Keratinocyte (primary cell): Measurements from ENCODE around the gene TNFRSF14.

ENCODE experiments used
- CTCF ChIP-seq, 3 experiments: IDR thresholded peaks in 1 of 3; conservative IDR thresholded peaks in 1 of 3; optimal IDR thresholded peaks in 1 of 3; 2 replicates in 2 of 3; 3 replicates in 1 of 3; pipeline versions ENCODE3 to v1.5.1; 2011; ENCODE audit warnings: low read length in 3 of 3, mild to moderate bottlenecking in 3 of 3, moderate library complexity in 2 of 3, control low read depth in 1 of 3, inconsistent platforms in 1 of 3; ENCODE audit not compliant: insufficient read depth in 2 of 3; ENCODE audit errors: extremely low read depth in 1 of 3
- EZH2 ChIP-seq: IDR thresholded peaks from one replicate; pipeline ENCODE4 v1.6.1; 2012; ENCODE audit warnings: inconsistent platforms, mild to moderate bottlenecking, low read length, moderate library complexity

- peak; percentile 87 to 97 (median 96) for TF ChIP-seq CTCF (optimal IDR thresholded peaks at IDR 0.05 in 1 of 3, IDR thresholded peaks at IDR 0.05 in 1 of 3, conservative IDR thresholded peaks at IDR 0.05 in 1 of 3; ENCODE audit: extremely low read depth in 1 of 3, insufficient read depth in 2 of 3, low read length in 3 of 3)
- no peak for TF ChIP-seq EZH2
These were observed 8.0 kb upstream of the TNFRSF14 start for GRCh38 chr1:2548068-2548589.
